ENCODE measurements around the gene SFXN4.

DNA sequence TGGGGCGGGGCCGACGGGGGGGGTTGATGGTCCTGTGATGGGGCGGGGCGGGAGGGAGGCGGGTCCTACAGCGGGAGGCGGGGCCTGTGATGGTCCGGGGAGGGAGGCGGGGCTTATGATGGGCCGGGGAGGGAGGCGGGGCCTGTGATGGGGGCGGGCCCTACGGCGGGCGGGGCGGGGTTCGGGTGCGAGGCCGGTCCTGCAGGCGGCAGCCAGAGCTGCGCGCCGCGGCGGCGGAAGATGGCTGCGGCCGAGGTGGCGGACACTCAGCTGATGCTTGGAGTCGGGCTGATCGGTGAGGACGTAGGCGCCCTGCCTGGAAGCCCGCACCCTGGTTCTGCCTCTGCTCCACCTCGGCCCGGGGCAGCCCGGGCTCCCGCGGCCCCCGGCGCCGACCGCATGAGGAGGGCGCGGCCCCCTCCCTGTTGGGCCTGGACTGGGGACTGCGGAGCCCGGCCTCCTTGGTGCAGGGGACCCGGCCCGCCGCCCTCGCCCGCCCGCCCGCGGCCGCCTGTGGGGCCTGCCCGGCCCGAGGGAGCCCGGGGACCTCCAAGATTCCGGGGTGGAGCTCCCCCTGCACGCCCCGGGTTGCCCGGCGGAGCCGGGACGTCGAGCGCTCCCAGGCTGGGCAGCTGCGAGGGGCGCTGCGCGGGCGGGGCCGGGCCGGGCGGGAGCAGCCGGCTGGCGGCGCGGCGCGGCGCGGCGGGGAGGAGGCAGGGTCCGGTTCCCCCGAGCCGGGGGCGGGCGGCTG is 61.4 kb downstream of the SFXN4 start, which contains the start of gene DENND10:
- TF ChIP-seq, protein P1, sequence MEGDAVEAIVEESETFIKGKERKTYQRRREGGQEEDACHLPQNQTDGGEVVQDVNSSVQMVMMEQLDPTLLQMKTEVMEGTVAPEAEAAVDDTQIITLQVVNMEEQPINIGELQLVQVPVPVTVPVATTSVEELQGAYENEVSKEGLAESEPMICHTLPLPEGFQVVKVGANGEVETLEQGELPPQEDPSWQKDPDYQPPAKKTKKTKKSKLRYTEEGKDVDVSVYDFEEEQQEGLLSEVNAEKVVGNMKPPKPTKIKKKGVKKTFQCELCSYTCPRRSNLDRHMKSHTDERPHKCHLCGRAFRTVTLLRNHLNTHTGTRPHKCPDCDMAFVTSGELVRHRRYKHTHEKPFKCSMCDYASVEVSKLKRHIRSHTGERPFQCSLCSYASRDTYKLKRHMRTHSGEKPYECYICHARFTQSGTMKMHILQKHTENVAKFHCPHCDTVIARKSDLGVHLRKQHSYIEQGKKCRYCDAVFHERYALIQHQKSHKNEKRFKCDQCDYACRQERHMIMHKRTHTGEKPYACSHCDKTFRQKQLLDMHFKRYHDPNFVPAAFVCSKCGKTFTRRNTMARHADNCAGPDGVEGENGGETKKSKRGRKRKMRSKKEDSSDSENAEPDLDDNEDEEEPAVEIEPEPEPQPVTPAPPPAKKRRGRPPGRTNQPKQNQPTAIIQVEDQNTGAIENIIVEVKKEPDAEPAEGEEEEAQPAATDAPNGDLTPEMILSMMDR (IDR thresholded peaks at IDR 0.05), result no peak
- TF ChIP-seq POLR2AphosphoS5 (IDR thresholded peaks at IDR 0.05) (peak; percentile 75), POLR2A (IDR thresholded peaks at IDR 0.05) (peak; percentile 60 to 85)

All from gastroesophageal sphincter (tissue), 3 donors.